ENCODE results near the gene ANTKMT.

Gene ANTKMT, protein sequence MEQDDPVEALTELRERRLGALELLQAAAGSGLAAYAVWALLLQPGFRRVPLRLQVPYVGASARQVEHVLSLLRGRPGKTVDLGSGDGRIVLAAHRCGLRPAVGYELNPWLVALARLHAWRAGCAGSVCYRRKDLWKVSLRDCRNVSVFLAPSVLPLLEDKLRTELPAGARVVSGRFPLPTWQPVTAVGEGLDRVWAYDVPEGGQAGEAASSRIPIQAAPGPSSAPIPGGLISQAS

DNA sequence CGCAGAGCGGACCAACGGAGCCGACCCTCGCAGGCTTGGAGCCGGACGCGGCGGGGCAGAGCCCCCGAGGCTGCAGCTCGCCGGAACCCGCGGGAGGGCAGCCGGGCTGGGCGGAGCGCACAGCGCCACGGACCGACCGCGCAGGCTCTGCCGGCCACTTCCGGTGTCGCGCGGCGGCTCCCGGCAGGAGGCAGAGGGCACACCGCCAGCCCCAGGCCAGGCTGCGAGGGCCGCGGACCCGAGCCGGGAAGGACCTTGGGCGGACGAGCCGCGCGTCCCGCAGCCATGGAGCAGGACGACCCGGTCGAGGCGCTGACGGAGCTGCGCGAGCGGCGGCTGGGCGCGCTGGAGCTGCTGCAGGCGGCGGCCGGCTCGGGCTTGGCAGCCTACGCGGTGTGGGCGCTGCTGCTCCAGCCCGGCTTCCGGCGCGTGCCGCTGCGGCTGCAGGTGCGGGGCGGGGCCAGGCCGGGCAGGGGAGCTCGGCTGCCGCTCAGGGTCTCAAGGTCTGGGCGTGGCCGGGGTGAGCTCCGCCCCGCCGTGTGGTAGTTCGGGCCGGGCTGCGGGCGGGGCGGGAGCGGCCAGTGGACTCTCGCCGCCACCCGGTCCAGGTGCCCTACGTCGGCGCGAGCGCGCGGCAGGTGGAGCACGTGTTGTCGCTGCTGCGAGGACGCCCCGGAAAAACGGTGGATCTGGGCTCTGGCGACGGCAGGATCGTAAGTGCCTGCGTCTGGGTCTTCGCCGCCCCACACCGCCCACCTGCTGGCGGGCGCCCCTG lies at the start of gene ANTKMT:
Gene ANTKMT, plus strand, starts transcription at position 157 of the 775 bp plus-strand sequence. Its CDS starts 129 bp downstream, at position 286.
- DNase-seq = peak; percentile 84

DNA sequence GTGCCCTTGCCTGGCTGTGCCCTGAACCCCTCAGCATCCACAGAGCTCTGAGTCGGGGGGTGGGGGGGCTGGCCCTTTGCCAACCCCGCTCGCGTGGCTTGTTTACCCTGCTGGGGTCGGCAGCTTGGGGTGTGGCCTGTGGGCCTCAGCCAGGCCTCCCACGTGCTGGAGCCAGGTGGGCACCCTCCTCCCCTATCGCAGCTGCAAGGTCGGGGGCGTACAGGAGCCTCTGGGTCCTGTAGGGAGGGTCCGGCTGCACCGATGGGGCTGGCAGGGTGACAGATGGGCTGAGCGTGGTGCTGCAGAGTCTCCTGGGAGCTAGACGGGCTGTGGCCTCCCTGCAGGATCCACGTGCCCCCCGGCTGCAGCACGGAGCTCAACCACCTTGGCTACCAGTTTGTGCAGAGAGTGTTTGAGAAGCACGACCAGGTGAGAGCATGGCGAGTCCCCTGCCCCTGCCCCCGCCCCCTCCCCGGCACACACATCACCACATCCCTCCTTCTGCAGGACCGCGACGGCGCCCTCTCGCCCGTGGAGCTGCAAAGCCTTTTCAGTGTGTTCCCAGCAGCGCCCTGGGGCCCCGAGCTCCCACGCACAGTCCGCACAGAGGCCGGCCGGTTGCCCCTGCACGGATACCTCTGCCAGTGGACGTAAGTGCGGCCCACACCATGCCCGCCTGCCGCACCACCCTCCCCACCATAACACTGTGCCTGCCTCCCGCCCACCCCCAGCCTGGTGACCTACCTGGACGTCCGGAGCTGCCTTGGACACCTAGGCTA lies 49.4 kb upstream of the ANTKMT start:
- no peak for DNase-seq

DNA sequence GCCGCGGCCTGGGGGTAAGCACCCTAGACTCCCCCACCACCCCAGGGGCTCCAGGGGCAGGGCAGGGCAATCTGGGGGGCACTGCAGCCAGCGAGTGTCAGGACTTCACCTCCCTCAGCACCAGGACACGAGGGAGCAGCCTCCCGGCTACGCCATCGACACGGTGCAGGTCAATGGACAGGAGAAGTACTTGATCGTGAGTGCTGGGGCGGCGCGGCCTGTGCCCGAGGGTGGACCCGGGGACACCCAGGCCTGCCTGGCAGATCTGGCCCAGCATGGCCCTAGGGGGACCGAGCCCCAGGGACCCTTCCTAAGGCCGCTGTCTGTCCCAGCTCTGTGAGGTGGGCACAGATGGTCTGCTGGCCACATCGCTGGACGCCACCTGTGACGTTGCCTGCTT lies 48.6 kb upstream of the ANTKMT start:
- DNase-seq = no peak

DNA sequence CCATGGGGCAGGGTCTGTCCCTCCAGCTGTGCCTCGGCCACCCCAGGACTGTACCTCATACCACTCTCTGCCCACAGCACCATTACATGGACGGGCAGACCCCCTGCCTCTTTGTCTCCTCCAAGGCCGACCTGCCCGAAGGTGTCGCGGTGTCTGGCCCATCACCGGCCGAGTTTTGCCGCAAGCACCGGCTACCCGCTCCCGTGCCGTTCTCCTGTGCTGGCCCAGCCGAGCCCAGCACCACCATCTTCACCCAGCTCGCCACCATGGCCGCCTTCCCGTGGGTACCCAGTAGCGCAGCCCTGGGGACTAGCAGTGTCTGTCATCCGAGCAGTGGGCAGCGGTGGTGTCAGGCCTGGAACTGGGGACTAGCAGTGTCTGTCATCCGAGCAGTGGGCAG lies 48.1 kb upstream of the ANTKMT start:
- DNase-seq = no peak

DNA sequence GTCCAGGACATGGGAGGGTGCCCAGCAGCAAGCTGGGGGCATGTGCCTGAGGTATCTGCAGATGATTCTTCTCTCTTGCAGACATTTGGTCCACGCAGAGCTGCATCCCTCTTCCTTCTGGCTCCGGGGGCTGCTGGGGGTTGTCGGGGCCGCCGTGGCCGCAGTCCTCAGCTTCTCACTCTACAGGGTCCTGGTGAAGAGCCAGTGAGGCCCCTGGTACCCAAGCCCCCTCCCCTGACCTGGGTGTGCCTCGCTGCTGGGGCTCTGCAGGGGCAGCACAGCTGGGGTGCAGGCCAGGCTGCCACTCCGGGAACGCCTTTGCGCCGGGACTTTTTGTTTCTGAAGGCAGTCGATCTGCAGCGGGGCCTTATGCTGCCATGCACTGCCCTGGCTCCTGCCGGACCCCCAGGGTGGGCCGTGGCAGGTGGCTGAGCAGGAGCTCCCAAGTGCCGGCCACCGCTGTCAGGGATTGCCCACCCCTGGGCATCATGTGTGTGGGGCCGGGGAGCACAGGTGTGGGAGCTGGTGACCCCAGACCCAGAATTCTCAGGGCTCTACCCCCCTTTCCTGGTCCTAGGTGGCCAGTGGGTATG lies 47.5 kb upstream of the ANTKMT start:
- DNase-seq = no peak

DNA sequence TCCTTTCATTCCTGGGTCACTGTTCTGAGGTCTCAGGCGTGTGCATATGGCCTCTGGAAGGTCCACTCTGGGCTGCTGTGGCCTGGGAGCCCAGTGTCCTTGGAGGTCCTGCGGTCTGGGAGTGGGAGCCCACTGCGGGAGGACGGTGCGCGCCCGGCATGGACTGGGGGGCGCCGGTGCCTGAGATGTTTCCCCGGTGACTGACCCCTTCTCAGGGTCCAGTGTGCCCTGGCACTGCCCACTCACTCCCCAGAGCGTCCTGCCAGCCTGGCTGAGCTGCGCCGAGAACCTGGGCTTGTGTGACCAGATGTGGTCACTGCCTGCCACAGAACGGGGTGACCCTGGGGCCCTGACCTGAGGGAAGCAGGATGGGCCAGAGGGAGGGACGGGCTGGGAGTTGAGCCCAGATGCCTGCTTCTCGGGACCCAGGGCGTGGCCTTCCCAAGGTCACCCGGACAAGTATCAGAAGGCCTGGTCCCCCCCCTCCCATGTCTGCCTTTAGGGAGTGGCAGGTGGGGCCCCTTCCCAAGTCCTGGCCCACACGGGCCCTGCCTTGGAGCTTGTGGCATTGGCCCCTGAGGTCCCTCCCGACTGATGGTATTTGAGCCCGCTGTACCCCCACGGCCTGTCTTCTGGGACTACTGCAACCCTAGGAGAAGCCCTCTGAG lies 46.6 kb upstream of the ANTKMT start:
- no peak for DNase-seq

DNA sequence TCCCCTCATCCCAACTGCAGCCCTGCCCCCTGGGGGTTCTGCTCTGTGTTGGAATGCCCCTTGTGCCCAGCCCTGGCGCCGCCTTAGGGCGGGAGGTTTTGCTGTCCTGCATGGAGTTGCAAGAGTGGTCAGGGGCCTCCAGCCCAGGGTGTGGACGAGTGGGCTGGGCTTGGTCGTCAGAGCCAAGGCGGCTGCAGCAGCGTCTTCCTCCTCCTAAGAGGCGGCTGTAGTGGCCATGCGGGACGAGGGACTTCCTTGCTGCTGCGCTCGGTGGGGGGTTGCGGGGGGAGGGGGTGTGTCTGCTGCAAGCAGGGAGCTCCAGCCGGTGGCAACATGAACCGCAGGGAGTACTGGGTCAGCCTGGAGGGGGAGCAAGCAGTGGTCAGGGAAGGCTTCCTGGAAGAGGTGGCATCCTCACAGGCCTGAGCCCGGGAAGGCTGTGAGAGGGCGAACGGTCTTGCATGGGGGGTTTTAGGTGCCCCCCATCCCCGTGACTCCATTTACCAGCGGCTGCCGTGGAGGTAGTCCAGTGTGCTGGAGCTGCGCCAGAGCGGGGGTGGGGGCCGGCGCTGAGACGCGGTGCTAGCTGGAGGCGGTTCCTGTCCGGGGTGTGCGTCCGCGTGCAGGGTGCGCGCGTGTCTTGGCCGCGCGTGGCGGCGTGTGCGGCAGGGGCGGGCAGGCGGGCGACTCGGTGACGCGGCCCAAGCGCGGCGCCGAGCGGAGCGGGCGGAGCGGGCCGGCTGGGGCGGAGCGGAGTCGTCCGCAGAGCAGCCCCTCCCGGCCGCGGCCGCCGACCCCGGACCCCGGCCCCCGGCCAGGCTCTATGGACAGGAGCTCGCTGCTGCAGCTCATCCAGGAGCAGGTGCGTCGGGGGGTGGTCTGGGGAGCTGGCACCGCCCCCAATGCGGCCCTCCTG lies 45.7 kb upstream of the ANTKMT start, which contains the start of gene RHBDL1:
Gene RHBDL1, plus strand, starts transcription at position 704 of the 916 bp plus-strand sequence. Its CDS starts 120 bp downstream, at position 824.
- no peak for DNase-seq

DNA sequence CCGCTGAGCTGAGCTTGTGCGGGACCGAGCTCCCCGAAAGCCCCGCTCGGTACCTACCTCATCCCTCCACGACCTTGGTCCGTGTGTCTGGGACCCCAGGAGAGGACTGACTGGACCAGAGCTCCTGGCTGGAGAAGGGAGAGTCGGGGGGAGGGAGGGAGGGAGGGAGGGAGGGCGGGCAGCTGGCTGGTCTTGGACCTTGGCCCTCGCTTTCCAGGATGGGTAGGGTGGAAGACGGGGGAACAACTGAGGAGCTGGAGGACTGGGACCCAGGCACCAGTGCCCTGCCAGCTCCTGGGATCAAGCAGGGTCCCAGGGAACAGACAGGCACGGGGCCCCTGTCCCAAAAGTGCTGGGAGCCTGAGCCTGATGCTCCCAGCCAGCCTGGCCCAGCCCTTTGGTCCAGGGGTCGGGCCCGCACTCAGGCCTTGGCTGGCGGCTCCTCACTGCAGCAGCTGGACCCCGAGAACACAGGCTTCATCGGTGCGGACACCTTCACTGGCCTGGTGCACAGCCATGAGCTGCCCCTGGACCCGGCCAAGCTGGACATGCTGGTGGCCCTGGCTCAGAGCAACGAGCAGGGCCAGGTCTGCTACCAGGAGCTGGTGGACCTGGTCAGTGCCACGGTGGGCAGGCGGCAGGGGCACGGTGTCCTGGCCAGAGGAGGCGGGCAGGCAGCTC lies 44.9 kb upstream of the ANTKMT start:
- no peak for DNase-seq

DNA sequence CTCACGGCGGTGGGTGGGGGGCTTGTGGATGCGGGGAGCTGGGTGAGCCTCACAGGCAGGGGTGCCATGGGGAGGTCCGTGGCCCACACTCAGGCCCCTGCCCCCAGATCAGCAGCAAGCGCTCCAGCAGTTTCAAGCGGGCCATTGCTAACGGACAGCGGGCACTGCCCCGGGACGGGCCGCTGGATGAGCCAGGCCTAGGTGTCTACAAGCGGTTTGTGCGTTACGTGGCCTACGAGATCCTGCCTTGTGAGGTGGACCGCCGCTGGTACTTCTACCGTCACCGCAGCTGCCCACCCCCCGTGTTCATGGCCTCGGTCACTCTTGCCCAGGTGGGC lies 44.4 kb upstream of the ANTKMT start:
- no peak for DNase-seq

DNA sequence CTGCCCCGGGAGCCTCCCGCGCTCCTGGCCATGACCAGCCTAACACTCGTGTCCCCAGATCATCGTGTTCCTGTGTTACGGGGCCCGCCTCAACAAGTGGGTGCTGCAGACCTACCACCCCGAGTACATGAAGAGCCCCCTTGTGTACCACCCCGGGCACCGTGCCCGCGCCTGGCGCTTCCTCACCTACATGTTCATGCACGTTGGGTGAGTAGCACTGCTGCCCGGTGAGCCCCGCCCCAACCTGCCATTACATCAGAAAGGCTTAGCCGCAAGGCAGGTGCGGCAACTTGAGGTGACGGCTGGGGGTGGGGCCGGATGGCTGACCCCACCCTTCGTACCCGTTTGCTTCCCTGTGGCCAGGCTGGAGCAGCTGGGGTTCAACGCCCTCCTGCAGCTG lies 44.0 kb upstream of the ANTKMT start:
- no peak for DNase-seq

DNA sequence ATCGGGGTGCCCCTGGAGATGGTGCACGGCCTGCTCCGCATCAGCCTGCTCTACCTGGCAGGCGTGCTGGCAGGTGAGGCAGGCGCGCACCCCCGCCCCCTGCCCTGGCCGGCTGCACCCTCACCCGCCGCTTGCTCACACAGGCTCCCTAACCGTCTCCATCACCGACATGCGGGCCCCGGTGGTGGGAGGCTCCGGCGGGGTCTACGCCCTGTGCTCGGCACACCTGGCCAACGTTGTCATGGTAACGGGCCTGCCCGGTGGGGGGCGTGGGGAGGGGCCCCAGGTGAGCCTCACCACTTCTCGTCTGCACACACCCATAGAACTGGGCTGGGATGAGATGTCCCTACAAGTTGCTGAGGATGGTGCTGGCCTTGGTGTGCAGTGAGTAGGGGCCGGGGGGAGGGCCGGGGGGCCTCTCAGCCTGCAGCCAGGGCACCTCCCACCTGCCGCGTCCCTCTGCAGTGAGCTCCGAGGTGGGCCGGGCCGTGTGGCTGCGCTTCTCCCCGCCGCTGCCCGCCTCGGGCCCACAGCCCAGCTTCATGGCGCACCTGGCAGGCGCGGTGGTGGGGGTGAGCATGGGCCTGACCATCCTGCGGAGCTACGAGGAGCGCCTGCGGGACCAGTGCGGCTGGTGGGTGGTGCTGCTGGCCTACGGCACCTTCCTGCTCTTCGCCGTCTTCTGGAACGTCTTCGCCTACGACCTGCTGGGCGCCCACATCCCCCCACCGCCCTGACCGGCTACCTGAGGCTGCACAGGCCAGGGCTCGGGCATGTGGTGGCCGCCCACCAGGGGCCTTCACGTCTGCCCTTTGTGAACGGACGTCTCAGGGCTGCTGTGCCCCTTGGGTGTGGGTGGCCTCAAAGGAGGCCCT lies 43.4 kb upstream of the ANTKMT start:
- DNase-seq = no peak

DNA sequence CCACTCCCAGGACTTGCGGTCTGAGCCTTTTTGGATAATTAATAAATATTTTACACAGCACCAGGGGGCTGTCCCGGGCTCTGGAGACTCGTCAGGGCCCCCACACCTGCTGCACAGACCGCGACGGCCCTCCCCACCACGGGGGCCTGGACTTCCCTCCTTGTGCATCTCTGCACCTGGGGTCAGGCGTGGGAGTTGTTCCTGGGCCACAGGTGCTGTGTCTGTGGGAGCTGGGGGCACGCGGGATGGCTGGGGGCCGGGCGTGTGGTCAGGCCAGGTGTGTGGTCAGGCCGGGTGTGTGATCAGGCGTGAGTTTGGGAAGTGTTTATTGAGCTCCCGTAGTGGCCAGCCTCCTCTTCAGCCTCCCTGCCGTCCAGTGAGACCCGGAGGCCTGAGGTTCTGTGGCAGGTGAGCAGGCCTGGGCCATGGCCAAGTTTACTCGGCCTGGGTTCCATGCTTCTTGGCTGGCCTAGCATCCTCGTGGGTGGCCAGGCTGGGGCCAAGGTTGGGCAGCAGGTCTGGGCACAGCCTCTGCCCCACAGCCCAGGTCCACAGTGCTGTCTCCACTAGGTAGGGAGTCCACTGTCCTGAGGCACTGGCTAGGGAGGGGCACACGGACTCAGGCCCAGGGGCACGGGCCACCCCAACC lies 42.6 kb upstream of the ANTKMT start:
- DNase-seq = no peak

DNA sequence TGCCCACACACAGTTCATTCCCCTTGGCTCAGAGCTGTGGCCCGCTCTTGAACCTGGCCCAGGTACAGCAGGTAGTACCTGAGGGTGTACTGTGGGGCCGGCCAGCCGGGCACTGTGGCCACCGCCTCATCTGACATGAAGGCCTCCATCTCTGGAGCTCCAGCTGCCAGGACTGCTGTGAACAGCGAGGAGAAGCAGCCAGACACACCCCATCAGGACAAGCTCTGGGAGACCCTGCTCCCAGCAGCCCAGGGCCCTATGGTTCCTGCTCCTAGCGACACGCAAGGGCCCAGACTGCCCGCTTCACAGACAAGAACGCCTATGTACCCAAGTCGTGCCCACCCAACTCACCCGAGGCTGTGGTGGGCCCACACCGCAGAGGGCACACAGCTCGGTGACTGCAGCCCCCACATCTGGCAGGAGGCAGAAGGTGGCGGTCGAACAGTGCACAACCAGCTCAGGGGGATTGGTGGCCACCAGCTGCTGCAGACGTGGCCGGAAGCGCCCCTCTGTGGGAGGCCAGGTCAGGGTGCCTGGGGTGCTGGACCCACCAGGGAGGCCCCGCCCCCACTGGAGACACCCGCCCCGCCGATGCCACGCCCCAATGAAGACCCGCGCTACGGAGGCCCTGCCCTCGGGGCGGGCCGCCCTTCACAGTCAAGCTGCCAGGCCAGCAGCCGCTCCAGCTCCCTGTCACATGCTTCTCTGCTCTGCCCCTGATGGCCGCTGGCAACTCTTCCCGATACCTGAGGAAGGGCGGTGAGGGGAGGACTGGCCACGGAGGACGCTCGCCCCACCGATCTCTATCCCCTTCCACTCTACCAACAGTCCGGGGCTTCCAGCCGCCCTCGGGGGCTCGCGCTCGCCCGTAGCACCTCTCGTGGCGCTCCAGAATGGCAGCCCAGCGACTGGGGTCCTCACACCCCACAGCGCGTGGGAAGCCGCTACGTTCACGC lies 41.8 kb upstream of the ANTKMT start:
- DNase-seq = peak; percentile 56

DNA sequence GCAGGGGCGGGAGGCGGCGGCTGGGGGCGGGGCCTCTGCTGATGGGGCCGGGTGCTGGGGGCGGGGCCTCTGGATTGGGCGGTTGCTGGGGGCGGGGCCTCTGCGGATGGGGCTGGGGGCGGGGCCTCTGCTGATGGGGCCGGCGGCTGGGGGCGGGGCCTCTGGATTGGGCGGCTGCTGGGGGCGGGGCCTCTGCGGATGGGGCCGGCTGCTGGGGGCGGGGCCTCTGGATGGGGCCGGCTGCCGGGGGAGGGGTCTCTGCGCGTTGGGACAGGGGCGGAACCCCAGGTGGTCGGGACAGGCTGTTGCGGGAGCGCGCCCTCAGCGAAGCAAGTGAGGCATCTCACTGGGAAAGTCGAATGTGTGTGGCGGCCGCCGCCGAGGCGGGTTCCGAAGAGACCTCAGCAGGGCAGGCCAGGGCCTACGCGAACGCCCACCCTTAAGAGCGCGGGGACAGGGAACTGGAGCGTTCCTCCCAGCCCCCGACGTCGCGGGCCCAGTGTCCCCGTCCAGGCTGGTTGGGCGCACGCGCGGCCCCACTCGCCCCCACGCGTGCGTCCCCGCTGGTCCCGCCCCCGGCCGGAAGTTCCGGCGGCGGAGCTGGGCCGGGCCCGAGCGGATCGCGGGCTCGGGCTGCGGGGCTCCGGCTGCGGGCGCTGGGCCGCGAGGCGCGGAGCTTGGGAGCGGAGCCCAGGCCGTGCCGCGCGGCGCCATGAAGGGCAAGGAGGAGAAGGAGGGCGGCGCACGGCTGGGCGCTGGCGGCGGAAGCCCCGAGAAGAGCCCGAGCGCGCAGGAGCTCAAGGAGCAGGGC lies 40.9 kb upstream of the ANTKMT start, which contains the start of gene STUB1:
Gene STUB1, plus strand, starts transcription at position 597 of the 811 bp plus-strand sequence. Its CDS starts 116 bp downstream, at position 713.
- peak; percentile 83 for DNase-seq

DNA sequence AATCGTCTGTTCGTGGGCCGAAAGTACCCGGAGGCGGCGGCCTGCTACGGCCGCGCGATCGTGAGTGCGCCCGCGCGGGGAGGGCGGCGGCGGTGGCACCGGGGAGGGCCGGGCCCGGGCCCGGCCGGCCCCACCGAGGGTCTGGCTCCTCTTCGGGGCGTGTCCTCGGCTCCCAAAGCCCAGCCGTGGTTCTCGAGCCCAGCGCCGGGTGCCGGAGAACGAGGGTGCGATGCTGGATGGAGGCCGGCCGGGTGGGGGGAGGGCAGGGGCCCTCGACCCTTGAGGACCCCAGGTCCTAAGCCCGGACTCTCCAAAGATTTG lies 40.4 kb upstream of the ANTKMT start:
- no peak for DNase-seq

DNA sequence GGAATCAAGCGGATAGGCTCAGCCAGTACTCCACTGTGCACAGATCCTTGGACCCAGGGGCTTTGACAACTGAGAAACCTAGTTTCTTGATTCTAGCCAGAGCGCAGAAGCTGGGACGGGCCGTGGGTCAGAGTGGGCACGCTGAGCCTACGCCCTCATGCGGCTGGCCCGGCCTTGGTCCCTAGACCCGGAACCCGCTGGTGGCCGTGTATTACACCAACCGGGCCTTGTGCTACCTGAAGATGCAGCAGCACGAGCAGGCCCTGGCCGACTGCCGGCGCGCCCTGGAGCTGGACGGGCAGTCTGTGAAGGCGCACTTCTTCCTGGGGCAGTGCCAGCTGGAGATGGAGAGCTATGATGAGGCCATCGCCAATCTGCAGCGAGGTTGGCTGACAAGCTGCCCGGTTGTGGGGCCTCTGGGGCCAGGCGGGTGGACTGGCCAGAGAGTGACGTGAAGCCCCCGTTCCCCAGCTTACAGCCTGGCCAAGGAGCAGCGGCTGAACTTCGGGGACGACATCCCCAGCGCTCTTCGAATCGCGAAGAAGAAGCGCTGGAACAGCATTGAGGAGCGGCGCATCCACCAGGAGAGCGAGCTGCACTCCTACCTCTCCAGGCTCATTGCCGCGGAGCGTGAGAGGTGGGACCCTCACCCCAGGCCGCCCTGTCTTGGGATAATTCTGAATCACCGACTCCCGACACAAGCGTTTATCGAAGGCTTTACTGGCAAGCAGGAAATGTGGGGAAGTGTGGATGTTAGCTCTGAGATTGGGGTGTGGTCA lies 39.8 kb upstream of the ANTKMT start:
- no peak for DNase-seq
